ENCODE measurements around the gene CDON.

The CDON gene

GRCh38 chr11:126082251-126083109 lies 19.8 kb upstream of the CDON start:
- no peak for DNase-seq (ENCODE audit: low read depth in 2 of 2)

GRCh38 chr11:126081915-126082250 lies 19.2 kb upstream of the CDON start:
- no peak for DNase-seq (ENCODE audit: low read depth in 2 of 2)

- no peak for DNase-seq (ENCODE audit: low read depth in 2 of 2)
Measured at GRCh38 chr11:126080161-126080941, 17.7 kb upstream of the CDON start.

DNA sequence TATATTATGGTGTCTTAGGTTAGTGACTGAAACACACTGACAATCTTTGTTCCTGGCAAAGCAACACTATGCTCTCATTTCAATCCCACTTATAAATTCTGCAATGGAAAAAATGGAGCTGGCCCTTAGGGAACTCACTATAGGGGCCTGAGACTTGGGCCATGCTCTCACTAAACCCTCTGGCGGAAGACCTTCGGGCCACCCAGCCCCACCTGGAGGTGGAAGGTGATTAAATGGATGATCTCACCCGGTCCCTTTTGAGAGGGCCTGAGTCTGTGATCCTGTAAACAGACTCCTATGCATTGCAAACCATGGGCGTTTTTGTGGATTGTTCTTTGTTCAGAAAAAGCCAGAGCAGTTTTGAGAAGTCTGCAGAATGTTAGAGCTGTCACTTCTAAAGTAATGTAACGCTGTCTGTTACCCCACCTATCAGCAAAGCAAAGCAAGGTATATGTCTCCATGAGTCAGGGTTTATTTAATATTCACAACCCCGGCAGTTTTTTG lies 17.0 kb upstream of the CDON start:
- DNase-seq (ENCODE audit: low read depth in 2 of 2) = no peak

DNA sequence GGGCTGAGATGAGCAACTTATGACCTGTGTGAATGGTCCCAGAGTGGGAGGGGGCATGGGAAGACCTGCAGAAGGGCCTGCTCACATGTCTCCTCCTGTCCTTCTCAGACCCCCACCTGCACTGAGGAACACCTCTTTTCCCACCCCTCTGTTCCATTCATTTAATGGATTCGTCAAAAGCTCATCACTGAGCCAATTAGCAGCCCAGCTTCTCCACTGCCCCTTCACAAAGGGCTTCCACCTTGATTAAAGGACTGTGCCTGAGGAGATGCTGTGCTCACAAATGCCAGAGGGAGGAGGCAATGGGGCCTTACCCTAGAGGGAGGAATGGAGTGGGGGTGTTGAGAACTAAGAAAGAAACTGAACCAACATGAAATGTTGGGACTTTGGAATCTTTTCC lies 14.0 kb upstream of the CDON start:
- DNase-seq (ENCODE audit: low read depth in 2 of 2) = no peak

DNA sequence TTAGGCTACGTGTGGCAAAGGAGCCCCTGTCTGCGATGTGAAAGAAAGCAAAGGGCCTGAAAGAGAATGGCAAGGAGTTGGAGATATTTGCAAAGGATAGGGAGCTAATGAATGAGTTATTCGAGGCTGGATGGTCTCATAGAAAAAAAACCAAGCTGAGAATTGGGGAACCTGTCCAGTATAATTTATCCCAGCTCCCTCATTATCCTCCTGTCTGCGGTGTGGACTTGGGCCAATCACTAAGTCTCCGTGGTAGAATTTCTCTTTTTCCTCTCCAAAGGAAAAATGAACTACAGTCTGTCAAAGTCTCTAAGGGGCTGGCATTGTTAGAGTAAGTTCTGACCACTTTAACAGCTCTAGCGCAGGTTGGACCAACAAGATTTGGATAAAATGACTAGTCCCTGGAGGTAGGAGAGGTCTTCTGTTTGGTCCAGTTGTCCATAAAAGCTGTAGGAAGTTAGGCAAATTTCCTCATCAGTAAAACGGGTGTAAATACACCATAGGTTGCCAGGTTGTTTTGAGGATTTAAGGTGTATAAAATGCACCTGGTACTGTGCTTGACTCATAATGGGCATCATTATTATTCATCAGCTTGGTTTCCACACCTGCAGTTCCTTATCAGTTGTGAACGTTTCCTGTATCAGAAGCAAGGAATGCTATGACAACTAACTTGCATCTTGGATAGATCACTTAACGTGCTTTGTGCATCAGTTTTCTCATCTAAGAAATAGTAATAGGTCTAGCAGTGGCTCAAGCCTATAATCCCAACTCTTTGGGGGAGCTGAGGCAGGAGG lies 10.3 kb upstream of the CDON start:
- no peak for DNase-seq (ENCODE audit: low read depth in 2 of 2)

DNA sequence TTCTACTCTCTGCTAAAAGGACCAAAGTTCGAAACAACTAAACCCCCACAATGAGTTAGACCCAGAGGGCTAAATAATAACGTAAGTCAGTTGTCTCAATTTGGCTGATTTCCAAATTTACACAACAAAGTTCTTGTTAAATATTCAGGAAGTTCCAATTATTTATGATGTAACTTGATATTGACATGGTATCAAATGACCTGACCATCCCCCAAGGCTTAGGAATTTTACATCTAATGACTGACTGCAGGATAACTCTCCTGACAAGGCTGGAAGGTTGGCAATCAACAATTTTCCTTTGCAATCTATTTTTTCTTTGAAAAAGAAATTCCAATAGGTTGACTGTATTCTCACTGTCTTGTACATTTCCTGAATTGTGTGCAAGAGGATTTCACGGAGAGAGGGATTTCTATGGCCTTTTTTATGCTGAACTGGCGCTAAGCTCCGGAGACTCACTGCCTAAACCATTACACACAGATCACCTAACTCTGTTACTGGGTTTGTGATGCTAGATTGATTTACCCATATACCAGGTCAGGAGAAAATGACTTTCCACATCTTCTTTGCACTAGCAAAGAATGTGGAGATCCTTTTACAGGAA lies 9.6 kb upstream of the CDON start:
- no peak for DNase-seq (ENCODE audit: low read depth in 2 of 2)

DNA sequence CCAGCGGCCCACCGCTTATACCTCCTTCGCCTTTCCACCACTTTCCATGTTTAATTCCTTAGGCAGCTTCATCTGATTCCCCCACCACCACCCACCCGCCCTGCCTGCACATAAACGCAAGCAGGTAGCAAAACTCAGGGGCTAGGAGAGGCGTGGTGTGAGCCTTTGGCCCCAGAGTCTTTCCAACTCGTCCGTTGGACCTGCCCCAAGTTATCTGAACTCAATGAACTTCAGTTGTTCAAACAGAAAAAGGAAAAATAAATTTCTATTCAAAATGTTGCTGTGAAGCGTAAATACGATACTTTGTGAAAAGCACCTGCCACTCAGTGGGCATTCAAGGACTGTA lies 814 bp upstream of the CDON start:
- no peak for DNase-seq (ENCODE audit: low read depth in 2 of 2)

DNA sequence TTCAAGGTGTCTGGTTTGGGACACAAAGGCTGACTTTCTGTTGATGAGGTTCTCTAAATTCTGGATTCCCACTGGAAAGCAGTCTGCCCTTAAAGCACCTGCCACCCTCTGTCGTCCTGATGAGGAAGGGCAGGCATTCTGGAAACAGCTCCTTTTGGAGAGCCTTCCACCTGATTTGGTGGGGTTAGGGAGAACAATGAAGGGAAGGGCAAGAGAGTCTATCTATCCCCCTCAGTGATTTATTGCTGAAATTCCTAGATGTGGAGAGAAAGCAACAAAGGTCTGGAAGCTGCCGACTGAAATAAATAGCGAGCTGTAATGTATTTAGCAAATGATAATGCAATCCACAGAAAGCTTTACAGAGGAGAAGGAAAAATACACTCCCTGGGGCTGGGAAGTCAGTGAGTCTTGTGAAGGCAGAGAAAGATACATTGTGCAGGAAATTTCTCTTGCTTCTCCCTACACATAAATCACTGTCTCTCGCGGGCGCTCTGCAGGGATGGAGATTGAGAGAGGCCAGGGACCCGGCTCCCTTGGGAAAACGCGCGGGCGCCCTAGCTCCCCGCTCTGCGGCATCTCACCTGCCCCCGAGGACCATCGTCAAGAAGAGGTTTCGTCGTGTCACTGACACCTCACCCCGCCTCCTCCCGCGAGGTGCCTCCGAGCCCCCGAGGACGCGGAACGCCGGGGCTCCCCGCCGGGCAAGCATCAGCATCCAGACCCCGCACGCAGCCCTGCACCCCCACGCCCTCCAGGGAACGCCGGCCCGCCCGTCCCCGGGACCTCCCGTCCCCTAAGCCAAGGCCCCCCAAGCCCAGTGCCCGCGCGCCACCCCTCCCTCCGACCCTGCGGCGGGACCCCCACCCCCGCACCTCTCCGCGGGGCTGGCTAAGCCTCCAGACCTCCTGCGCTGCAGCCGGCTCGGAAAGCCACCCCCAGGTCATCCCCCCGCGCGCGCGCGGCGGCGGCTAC lies 673 bp downstream of the CDON start:
- DNase-seq (ENCODE audit: low read depth in 2 of 2) = peak; percentile 6 to 30

DNA sequence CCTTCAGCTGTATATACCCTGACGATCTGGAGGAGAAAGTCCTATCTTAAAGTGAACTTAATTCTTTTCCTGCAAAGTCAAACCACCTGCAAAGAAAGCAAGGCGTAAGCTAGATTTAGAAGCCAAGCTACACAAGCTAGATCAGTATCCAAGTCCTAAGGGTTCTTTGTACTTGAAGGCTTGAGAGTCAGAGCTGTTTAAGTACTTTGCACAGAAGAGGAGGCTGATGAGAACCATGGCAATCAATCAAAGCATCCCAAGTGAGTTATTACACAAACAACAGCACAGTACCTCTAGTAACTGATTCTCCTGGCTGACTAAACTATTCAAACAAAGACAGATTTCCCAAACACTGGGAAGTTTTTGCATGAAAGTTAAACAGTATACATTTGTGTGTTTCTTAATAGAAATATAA lies 1.9 kb downstream of the CDON start:
- no peak for DNase-seq (ENCODE audit: low read depth in 2 of 2)

- DNase-seq (ENCODE audit: low read depth in 2 of 2) = no peak
Measured at GRCh38 chr11:126059238-126059781, 3.4 kb downstream of the CDON start.

DNA sequence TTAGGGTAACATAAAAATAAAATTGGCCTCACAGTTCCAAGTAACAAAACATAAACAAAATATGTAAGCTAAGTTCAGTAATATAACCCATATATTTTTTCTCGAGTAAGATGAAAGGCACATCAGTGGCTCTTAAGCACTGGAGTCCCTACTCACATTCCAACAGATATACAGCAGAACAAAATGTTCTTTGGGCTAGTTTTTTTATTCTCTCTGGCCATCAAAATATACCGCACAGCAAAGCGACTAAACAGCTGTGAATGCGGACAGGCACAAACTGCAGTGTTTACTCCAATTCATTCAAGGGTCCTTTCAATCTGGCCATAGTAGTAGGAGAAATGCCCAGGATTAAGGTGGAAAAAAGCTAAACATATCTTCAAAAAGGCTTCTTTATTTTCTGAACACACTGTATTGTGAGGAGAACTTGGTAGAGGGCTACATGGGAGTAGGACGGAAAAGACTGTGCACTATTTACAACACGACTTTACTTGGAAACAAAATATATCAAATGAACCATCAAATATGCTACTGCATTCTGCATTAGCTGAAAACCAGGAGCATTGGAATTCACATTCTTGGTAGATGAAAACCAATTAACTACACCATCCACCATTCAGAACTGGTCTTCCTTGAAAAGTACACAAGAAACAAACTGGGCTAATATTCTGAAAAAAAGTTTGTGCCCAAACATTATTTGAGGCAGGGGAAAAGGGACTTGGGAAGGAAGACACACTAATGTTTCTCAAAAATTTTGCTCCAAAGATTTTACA lies 4.4 kb downstream of the CDON start:
- DNase-seq (ENCODE audit: low read depth in 2 of 2) = no peak

- DNase-seq (ENCODE audit: low read depth in 2 of 2) = no peak
Measured at GRCh38 chr11:126054882-126055281, 7.8 kb downstream of the CDON start.

DNA sequence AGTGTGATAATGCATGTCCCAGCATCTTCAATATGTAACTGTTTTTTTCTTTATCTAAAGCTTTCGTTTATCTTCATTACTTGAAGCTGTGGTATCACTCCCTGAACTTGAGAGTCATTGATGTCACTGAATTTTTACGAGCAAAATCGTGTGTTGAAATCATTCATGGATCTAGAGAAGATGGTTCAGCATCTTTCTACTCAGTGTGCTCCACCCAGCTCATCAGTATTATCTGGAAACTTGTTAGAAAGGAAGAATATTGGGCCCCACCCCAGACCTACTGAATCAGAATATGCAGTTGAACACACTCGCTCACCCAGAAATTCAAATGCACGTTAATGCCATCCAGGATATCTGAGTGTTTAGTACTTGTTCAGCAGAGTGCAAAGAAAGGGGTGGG lies 8.3 kb downstream of the CDON start:
- no peak for DNase-seq (ENCODE audit: low read depth in 2 of 2)

- no peak for DNase-seq (ENCODE audit: low read depth in 2 of 2)
Measured at GRCh38 chr11:126053415-126054286, 9.0 kb downstream of the CDON start.

GRCh38 chr11:126051117-126051516 lies 11.5 kb downstream of the CDON start:
- DNase-seq (ENCODE audit: low read depth in 2 of 2) = no peak

GRCh38 chr11:126049159-126049558 lies 13.5 kb downstream of the CDON start:
- DNase-seq (ENCODE audit: low read depth in 2 of 2) = no peak

DNA sequence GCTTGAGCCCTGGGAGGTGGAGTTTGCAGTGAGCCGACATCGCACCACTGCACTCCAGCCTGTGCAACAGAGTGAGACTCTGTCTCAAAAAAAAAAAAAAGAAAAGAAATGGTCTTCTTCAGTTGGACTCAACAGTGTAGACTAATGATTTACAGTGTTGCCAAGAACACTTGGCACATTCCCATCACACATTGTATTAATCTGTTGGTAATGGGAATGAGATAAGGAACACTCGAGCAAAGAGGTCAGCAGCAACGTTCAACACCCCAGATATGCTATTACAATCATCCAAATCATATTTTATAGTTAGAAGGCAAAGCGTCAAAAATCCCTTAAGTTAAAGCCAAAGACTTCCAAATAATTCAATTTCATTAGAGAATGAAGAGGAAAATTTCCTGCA lies 14.5 kb downstream of the CDON start:
- no peak for DNase-seq (ENCODE audit: low read depth in 2 of 2)

All from stimulated activated CD4-positive, alpha-beta T cell treated with anti-CD3 and anti-CD28 coated beads, Interleukin-1b, Interleukin-23, amount 100 ng/mL, for 4 hours (primary cell).